C1 segment of cervical spinal cord (tissue), 14 donors: Measurements from ENCODE around the gene LRRC43.
"Not testable (repeated sequence)": the region's sequence is repeated elsewhere in the genome, so short reads cannot be mapped to it uniquely, and the experiment has no call there.

Experiments
- DNase-seq, 14 donors: peaks; one replicate each; lab custom pipeline; 2025; lab: John Stamatoyannopoulos, UW

Gene LRRC43

DNA sequence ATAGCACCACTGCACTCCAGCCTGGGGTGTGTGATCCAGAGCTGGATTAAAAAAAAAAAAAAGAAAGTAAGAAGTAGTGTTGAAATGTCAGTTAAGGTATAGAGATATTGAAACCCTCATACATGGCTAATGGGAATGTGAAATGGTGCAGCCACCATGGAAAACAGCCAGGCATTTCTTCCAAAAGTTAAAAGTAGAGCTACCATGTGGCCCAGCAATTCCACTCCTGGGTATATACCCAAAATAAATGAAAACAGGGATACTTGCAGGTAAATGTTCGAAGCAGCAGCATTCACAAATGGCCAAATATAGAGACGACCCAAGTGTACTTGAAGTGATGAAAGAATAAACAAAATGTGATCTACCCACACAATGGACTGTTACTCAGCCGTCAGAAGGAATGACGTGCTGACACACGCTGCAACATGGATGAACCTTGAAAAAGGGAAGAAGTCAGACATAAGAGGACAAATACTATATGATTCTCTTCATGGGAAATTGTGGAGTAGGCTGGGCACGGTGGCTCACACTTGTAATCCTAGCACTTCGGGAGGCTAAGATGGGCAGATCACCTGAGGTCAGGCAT, 24.1 kb upstream of the LRRC43 start:
- no peak for DNase-seq

DNA sequence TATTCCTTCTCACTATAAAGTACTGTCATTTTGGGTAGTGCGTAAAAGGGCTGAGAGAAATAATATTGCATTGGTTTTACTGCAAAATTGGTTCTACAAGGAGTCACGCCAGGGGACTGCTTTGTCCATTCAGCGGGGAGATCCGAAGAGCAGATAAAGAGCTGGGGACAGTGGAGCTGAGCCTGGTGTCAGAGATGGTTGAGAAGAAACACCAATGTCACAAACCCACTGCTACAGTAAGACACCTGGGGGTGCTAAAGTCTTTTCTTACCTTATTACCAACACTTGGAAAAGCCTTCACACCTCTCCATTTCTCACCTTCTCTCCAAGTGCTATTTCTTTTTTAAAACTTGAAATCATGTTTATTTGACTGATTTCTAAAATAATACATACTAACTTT, 23.0 kb upstream of the LRRC43 start:
- no peak for DNase-seq

DNA sequence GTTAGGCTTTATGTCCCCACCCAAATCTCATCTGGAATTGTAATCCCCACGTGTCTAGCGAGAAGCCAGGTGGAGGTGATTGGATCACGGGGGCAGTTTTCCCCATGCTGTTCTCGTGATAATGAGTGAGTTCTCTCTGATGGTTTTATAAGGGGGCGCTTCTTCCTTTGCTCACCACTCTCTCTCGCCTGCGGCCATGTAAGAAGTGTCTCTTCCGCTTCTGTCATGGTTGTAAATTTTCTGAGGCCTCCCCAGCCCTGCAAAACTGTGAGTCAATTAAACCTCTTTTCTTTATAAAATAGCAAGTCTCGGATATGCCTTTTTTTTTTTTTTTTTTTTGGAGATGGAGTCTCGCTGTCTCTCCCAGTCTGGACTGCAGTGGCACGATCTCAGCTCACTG, 22.2 kb upstream of the LRRC43 start:
- DNase-seq = no peak

DNA sequence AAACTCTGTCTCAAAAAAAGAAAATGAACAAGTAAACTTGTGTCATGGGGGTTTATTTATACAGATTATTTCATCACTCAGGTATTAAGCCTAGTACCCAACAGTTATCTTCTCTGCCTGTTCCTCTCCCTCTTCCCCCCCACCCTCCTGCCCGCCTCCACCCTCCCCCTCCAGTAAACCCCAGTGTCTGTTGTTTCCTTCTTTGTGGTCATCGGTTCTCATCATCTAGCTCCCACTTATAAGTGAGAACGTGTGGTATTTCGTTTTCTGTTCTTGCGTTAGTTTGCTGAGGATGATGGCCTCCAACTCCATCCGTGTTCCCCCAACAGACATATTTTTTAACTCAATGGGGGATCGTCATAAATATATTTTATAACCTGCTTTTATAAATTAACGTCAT, 21.2 kb upstream of the LRRC43 start:
- no peak for DNase-seq

DNA sequence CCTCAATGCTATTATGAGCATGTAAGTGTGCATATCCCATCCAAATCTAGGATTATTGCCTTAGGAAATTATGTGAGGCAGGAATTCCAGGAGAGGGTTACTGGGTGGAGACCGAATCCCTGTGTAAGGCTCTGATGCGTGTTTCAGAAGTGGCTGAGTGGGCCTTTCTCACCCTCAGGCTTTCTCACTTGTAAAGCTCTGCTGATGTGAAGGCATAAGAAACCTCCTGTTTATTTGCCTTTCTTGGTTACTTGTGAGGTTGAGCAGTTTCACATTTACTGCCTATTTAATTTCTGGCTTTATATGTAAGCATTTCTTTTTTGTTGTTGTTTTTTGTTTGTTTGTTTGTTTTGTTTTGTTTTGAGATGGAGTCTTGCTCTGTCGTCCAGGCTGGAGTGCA, 19.9 kb upstream of the LRRC43 start:
- no peak for DNase-seq

DNA sequence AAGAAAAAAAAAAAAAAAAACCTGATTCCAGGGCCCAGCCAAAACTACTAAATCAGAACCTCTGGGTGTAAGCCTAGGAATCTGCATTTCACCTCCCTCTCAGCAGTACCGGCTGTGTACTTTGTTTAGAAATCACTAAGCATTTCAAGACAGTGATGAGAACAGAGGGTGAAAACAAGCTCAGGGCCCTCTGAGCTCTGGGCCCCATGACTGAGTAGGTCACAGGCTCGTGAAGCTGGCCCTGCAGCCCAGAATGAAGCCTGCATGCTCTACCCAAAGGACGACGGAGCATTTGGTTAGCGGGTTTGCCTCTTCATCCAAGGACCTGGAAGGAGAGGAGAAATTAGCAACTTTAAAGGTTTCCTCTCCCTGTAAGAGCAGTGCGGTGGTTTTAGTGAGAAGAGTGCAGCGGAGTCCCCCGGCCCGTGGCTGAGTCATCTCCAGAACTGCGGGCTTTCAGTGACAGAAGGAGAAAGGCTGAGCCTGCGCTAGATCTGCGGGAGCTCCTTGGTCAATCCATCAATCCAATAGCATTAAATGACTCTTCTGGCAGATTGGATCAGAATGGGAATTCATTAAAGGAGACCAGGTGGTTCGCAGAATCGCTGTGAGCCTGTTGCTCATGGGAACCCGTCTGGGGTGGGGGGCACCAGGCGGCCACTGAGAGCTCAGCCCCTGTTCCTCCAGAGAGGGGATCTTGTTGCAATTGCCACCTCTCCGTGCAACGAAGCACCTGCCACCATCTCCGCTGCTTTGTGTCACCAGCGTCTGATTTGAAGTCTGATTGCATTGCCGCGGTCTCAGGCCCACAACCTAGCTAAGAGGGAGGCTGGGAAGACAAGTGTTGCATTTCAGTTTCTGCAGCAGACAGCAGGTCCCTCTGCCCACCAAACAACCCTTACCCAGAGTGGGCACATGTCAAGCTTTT, 16.2 kb upstream of the LRRC43 start:
- DNase-seq = peak in 1 of 14 donors; percentile 4

DNA sequence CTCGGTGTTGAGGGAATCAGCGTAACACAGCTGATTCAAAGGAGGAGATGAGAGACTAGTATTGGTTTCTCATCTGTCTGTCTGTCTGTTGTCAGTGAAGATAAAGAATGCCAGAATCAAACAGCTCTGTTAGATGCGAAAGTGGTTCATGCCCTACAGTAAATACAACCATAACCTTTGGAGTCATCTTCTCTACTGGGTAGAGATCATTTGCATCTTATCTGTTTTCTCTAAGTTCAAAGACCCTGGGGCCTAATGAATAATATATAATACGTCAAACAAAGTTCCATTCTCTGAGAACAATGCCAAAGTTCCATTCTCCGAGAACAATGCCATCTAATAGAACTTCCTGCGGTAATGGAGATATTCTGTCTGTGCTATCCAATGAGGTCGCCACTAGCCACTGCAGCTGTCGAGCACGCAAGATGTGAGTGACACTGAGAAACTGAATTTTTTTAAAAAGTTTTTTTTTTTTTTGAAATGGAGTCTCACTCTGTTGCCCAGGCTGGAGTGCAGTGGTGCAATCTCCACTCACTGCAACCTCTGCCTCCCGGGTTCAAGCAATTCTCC, 15.5 kb upstream of the LRRC43 start:
- no peak for DNase-seq

DNA sequence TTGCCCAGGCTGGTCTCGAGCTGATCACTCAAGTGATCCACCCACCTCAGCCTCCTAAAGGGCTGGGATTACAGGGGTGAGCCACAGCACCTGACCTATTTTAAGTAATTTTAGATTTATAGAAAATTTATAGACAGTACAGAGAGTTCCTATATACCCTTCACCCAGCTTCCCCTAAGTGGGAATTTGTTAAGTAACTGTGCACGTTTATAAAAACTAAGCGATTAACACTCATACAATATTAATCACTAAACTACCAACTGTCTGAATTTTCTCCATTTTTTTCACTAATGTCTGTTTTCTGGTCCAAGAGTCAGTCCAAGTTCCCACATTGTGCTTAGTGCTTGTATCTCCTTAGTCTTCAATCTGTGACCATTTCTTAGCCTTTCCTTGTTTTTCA, 14.4 kb upstream of the LRRC43 start:
- no peak for DNase-seq

DNA sequence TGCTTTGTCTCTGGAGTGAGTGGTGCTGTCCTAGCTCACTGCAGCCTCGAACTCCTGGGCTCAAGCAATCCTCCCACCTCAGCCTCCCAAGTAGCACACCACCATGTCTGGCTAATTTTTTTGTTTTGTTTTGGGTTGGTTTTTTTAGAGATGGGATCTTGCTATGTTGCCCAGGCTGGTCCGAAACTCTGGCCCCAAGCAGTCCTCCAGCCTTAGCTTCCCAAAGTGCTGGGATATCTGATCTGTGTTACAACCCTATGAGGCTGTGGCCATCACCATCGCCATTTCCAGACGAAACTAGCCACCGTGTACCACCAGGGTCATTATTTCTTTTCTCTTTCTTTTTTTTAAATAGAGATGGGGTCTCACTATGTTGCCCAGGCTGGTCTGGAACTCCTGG, 11.5 kb upstream of the LRRC43 start:
- no peak for DNase-seq

DNA sequence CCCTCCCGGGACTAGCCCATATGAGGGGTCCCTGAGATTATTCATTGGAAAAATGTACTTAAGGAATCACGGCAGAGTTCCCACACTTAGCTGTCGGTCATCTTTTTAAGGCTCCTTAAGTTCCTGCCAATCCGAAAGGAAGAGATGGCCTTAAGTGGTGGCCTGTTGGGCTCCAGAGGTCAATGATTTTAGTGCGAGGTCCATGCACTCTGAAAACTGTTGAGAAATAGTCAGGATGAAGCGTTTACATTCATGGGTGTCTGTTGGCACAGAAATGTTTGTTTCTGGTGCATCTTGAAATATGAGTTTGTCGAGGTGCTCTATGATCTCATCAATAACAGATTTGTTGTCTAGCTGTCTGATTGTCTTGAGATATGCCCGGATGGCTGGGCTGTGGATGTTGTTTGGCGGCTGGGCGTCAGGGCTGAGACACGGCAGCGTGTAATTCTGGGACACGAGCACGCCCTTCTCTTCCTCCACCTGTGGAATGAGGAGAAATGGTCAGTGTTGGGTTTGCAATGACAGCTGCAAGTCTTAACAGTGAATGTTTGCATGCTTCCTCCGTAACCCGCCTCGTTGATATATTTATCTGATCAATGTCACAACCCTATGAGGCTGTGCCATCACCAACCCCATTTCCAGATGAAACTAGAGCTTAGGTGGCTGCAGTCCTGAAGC, 10.5 kb upstream of the LRRC43 start:
- no peak for DNase-seq

DNA sequence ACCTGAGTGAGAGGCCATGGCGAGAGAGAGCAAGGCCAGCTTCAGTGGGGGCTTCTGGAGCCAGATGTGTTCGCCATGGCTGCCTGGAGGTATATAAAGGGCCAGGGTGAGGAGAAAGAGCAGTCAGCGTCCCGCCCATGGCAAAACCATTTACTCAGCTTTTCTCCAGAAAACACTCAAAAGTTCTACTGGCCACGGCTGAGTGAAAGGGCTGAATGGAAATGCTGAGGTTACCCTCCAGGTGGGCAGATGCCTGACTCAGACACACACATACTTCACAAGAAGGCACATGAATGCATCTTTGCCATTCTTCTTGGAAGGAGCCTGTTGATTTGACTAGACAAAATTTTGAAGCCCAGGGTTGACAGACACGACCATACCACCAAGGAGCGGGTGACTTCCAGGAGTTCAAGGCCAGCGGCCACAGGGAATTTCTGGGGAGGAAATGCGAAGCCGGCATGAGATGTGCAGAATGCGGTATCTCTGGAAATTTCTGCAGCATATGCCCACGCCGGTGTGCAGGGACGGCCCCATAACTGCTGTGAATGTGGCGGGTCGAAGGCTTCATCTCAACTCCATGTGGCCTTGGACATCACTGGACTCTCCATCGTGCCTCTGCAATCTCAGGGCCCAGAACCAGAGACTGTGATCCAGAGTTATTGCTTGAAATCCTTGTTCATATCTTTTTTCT, 8.6 kb upstream of the LRRC43 start, which contains the start of gene IL31:
TSS of gene IL31 (minus strand) at position 67 of the 691 bp plus-strand sequence. CDS start at position 18, 49 bp downstream.
- no peak for DNase-seq

DNA sequence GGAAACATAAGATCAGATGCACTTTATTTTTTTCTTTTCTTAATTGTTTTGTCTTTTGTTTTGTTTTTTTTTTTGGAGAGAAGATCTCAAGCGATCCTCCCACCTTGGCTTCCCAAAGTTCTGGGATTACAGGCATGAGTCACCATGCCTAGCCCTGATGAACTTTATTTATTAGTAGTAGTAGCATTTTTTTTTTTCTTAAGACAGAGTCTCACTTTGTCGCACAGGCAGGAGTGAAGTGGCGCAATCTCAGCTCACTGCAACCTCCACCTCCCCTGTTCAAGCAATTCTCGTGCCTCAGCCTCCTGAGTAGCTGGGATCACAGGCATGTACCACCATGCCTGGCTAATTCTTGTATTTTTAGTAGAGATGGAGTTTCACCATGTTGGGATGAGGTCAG, 6.5 kb upstream of the LRRC43 start:
- not testable (repeated sequence) for DNase-seq

DNA sequence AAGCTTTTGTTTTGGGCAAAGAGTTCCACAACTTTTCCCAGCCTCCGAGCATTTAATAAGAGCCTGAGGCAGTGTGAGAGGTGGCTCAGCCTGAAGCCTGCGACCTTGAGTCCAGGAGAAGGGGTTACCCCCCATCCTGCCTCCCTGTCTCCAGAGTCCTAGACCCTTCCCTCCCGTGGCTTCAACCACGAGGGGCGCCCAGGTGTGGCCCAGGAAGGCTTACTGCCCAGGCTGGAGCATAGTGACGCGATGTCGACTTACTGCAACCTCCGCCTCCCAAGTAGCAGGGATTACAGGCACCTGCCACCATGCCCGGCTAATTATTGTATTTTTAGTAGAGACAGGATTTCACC, 641 bp downstream of the LRRC43 start:
- DNase-seq = no peak

DNA sequence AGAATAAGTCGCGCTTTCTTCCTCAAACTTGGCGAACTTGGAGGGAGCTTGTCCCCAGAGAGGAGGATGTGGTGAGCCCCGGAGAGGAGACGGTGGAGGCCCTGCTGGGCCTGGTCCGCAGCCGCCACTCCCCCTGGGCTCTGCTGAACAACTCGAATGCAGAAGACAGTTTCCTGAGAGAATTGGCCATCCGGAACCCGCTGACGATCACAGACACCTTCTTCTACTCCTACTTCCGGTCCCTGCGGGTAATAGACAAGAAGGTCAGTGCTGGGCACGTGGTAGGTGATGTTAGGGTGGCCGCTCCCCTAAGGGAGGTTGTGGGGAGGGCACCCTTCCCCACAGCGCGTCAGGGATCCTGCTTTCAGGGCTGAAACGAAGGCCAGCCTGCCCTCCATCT, 1.6 kb downstream of the LRRC43 start:
- DNase-seq = no peak

DNA sequence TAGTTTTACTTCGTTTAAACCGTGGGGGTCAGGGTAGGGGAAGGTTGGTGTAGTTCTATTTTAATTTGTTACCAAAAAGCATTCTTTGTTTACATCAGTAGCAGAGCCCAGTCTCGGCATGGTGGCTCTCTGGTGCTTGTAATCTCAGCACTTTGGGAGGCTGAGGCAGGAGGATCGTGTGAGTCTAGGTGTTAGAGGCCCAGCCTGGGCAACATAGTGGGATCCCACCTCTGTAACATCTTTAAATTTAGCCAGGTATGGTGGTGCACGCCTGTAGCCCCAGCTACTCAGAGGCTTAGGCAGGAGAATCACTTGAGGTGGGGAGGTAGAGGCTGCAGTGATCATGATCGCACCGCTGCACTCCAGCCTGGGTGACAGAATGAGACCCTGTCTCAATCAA, 2.2 kb downstream of the LRRC43 start:
- DNase-seq = no peak

DNA sequence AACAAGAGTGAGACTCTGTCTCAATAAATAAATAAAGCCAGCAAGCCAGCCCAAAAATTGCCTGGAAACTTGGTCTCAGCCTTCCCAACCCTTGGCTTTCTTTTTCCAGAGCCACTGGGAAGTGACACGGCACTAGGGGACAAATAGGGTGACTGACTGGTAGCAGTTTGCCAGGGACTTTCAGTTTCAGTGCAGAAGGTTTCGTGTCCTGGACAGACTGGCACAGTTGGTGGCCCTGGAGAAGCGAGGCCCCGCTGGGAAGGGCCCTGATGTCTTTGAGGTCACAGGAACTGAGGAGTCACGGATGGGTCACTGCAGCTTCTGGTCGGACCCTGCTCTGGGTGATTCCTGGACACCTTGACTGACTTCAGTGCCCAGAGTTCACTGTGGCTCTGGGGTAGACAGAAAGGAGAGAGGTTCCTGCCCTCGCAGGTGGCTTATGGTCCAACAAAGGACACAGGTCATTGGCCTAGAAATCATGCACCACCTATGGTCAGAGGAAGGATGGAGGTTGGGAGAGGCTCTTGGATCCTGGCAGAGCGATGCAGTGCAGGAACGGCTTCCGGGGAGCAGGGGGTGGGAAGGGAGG, 2.7 kb downstream of the LRRC43 start:
- DNase-seq = peak in 1 of 14 donors; percentile 53

DNA sequence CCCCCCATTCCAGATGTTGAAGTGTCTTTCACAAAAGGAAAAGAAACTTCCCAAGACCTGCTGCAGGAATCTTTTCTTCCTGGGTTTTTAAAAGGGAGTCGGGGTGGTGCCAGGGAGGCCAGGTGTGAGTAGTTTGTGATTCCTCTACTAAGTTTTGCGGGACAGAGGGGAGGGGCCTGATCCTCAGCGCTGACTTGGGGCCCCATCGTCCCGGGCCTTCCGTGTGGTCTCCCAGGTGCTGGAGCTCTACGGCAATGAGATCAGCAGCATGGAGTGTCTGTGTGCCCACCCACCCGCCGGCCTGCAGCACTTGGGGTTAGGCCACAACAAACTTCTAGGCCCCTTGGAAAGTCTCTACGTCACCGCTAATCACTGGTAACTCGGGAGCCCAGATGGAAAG, 4.5 kb downstream of the LRRC43 start:
- DNase-seq = no peak

DNA sequence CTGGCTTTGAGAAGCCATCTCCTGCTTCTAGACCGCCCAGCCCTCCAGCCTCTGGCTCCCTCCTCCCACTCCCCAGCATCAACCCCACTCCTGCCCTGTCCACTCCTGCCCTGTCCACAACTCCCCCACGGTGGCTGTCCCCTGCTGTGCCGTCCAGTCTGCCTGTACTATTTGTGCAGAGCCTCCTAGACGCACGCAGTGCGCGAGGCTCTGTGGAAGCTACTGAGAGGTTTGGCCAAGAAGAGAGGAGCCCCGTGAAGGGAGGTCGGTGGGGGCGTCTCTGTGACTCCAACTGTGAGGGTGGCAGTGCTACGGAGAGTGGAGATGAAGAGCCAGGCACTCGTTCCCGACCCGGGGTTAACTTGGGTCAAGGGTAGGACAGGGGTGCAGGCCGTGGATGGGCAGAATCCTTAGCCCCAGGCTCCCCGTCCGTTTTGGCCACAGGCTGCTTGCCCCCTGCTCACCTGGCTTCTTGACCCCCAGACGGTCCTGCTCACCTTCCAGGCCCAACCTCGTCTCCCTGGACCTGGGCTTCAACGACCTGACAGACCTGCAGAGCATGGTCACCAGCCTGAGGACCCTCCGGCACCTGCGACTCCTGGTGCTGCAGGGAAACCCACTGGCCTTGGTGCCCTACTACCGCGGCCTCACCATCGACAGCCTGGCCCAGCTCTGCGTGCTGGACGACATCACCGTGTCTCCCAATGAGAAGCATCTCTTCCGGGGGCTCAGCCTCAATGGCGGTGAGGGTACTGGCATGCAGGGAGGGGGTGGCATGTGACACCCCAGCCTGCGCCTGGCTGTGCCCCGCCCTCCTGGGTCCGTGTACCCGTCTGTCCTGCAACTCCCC, 6.9 kb downstream of the LRRC43 start:
- no peak for DNase-seq

DNA sequence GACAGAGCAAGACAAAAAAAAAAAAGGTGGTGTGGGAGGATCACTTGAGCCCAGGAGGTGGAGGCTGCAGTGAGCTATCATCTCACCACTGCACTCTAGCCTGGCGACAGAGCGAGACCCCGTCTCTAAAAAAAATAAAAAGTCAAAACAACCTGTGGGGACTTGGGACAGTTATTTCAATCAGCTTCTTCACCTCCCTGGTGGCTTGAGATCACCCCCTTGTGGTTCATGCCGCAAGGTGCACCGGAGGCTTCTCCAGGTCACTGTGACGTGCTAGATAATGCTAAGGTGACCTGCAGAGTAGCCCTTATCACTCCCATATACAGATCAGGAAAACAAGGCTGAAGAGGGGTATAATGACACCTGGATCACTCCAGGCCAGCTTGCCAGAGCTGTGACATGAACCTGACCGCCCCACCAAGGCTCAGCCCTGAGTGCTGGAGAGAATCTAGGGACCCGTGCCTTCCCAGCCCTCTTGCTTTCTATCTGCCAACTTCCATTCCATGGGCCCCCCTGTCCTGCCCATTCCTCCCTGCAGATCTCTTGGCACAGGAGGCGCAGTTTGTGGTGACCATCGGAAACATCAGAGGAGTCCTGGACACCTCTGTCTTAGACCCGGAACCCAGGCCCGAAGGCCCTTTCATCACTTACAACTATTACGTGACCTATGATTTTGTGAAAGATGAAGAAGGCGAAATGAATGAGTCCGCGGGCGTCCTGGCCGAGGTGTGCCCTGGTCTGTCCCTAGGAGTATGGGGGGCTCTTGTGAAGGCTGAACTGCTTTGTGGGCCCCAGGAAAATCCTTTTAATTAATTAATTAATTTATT, 8.1 kb downstream of the LRRC43 start:
- peak in 1 of 14 donors; percentile 17 for DNase-seq
